Measurements from ENCODE around the gene SCN1B.
"Not testable (repeated sequence)": the region's sequence is repeated elsewhere in the genome, so short reads cannot be mapped to it uniquely, and the experiment has no call there.

The SCN1B gene

GRCh38 chr19:35021016-35021415 is 9.3 kb upstream of the SCN1B start:
- DNase-seq = no peak

DNA sequence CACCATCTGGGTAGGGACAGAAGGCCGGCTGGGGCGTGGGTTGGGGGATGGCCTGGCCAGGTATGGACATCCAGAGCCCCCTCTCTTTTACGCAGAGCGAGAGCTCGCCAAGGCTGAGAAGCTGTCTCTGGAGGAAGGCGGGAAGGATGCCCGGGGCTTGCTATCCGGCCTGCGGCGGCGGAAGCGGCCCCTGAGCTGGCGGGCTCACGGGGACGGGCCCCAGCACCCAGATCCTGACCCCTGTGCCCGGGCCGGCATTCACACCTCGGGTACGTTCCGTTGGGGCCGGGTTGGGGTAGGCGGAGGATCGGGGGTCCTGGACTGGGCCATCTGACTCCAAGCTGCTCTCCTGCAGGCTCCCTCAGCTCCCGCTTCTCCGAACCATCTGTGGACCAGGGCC is 8.7 kb upstream of the SCN1B start:
- DNase-seq = no peak

DNA sequence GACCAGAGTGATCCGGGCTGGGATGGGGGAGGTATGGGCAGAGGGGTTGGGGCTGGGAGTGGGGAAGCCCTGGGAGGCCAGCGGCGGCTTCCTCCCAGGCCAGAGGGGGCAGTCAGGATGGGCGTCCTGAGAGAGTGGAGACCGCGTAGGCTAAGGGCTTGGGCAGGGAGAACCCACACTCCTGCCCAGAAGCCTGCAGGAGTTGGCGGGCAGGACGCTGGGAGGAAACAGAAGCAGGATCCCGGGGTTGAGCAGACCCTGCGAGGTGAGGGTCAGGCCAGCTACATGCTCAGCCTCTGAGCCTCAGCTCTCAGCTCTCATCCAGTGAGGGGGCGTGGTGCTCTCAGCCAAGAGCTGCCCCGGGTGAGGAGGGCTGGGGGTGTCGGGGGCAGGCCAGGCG is 7.8 kb upstream of the SCN1B start:
- no peak for DNase-seq

DNA sequence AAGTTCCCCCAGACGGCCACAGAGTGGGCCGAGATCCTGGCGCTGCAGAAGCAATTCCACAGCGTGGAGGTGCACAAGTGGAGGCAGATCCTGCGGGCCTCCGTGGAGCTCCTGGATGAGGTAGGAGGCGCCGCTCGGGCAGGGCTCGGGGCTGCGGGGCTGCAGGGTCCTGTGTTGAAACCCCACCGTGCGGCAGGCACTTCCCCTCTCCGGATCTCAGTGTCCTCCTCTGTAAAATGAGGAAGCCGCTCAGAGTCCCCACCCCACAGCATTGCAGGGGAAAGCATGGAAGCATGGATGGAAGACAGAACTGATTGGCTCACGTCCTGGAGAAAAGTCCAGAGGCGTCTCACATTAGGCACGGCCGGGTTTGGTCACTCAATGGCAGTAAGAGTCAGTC is 6.8 kb upstream of the SCN1B start:
- DNase-seq = no peak

DNA sequence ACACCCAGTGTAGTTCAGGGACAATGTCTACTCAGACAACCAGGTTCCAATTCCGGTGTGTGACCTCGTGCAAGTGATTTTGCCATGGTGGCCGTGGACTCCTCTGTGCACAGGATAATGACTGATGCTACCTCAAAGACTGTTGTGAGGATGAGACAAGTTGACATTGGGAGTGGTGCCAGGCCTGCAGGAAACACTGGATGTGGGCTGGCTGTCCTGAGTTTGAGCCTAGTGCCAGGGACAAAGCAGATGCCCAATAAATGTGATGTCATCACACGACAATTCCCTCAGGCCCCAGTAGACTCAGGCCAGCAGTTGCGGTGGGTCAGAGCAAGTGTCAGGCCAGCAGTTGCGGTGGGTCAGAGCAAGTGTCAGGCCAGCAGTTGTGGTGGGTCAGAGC is 6.2 kb upstream of the SCN1B start:
- no peak for DNase-seq

GRCh38 chr19:35025969-35026368 is 4.3 kb upstream of the SCN1B start:
- no peak for DNase-seq

DNA sequence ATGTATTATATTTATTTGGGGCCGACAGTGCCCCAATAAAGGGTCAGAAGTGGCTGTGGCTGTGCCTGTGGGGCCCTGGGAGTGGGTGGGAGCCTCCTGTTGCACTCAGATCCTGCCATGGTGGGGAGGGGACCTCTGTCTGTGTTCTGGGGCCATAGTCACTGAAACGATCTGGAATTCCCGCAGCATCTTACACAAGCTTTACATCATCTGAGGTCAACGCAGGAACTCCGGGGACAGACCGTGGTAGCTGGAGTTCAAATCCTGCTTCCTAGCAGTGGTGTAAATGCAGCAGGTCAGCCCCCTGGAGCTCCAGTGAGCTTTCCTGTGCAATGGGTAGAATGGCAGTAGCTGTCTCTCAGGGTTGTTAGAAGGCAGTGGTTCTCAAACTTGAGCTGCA is 3.9 kb upstream of the SCN1B start:
- no peak for DNase-seq

GRCh38 chr19:35027009-35027408 is 3.3 kb upstream of the SCN1B start:
- no peak for DNase-seq

DNA sequence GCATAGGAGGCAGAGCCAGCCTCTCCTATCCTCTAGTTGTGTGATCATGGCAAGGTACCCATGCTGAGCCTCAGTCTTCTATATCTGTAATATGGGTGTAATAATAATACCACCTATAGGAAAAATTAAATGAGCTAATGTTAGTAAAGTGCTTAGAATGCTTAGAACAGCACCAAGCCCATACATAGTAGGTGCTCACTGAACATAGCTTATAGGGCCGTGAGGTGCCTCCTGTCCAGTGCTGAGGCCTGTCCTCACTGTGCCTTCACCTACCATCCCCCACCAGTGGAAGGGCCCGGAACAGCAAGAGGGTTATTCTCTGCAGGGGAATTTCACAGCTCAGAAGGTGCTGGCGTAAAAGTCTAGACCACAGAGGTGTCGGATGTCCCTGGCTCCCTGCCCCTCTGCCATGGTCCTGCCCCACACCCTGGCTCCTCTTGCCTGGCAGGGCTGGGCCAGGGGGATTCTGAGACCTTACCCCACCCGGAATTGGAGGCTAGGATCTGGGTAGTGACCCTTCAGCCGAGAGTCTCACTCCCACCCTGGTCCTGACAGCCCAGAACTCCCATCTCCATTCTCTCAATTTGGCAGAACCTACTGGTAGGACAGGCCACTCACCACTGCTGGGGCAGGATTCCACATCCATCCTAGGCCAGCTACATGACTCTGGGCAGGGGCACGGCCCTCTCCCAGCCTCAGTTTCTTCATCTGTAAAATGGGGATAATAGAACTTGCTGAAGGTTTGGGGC is 2.2 kb upstream of the SCN1B start:
- DNase-seq = no peak

DNA sequence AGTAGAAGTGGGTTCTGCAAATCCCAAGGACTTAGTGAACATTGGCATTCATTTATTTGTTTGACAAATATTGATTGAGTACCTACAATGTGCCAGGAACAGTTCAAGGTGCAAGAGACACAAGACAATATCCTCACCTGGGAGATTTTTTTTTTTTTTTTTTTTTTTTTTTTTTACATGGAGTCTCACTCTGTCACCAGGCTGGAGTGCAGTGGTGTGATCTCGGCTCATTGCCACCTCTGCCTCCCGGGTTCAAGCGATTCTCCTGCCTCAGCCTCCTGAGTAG is 1.7 kb upstream of the SCN1B start:
- DNase-seq = not testable (repeated sequence)

DNA sequence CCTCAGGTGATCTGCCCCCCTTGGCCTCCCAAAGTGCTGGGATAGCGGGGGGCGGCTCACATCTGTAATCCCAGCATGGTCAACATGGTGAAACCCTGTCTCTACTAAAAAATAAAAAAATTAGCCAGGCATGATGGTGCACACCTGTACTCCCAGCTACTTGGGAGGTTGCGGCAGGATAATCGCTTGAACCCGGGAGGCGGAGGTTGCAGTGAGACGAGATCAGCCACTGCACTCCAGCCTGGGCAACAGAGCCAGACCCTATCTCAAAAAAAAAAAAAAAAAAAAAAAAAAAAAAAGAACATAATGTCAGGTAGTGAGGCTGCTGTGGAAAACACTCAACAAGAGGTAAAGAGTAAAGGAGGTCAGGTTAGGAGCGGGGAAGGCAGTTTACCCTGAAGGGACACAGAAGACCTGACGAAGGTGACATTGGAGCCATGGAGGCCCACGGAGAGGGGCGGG is 964 bp upstream of the SCN1B start:
- DNase-seq = not testable (repeated sequence)

DNA sequence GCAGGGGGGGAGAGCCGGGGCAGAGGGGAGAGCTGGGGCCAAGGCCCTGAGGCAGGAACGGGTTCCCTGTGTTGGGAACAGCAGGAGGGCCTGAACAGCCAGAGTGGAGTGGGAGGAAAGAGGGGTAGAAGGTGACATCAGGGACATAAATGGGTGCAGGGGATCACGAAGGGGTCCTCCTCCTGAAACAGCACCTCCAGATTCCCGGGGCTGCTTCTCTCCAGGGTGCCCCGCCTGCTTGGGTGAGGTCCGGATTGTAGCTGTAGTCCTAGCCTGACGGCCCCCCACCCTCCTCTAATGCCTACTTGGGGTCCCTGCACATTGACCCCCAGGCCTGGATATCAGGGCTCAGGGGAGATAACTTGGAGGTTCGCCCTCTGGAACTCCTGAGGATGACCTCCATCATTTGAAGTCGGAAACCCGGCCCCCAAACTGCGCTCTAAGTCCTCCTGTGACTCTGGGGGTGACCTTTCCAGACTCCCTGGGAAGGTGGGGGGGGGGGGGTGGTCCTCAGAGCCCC is 473 bp upstream of the SCN1B start:
- DNase-seq = no peak

GRCh38 chr19:35031072-35031881 is 1.0 kb downstream of the SCN1B start:
- DNase-seq = no peak

DNA sequence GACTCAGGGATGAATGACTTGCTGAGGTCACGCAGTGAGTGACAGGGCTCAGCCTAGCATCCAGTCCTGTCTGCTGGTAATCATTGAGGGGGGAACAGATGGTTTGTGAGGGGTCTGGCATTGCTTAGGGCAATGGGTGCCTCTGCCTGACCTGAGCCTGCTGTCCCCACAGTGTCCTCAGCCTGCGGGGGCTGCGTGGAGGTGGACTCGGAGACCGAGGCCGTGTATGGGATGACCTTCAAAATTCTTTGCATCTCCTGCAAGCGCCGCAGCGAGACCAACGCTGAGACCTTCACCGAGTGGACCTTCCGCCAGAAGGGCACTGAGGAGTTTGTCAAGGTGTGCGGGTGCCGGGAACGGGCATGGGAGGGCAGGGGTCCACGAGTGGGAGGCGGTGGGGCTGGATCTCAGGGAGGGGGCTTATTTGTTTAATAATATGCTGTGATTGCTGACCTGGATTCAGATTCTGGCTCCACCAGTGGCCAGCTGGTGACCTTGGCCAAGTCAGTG is 2.1 kb downstream of the SCN1B start:
- no peak for DNase-seq

DNA sequence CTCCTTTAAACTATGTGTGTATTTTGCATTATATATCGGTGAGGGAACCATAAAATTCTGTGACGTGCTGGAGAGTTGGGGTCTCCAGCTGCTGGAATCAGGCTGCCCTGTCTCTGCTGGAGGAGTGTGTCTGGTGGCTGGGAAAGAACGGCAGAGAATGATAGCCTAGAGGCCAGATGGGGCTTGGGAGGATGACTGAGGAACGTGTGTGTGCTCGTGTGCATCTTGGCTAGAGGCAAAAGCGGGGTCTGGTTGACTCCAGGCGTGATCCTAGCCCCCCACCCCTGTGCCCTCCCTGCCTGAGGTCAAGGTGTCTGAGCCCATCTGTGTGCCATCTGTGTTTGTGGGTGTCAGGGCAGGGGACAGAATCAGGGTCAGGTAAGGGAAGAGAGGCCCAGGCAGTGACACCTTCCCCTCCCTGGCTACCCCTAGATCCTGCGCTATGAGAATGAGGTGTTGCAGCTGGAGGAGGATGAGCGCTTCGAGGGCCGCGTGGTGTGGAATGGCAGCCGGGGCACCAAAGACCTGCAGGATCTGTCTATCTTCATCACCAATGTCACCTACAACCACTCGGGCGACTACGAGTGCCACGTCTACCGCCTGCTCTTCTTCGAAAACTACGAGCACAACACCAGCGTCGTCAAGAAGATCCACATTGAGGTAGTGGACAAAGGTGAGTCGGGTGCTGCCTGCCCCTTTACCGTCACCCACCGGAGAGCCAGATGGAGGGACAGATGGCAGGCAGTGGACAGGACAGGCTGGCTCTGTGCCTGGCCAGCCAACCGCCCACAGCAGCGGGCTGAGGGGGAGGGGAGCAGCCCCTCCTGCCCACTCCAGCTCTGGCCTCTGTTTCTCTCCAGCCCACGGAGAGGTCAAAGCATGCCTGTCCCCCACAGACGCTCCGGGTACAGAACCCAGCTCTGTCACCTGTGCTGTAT is 3.1 kb downstream of the SCN1B start:
- DNase-seq = no peak

DNA sequence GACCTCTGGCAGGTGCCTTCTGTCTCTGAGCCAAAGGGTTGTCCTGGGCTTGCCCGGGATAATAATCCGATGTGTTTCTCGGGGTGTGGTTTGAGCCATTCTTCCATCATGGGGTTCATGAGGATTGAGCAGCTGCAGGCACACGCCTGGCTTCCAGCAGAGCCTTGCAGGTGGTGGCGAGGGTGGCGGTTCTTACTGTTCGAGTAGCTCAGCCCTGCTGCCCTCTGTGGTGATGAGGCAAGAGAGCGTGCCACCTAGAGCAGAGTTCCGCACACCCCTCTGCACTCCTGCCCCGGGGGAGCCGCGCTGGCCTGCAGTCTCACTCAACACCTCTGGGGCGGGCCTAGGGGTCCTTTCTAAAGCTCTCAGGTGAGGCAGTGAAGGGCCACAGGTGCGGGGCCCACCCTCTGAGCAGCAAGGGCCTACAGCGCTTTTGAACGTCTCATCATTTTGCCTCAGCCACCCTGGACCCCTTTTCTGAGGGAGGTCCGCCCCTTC is 3.8 kb downstream of the SCN1B start:
- no peak for DNase-seq

- no peak for DNase-seq
Observed at GRCh38 chr19:35034588-35035382, 4.5 kb downstream of the SCN1B start.

DNA sequence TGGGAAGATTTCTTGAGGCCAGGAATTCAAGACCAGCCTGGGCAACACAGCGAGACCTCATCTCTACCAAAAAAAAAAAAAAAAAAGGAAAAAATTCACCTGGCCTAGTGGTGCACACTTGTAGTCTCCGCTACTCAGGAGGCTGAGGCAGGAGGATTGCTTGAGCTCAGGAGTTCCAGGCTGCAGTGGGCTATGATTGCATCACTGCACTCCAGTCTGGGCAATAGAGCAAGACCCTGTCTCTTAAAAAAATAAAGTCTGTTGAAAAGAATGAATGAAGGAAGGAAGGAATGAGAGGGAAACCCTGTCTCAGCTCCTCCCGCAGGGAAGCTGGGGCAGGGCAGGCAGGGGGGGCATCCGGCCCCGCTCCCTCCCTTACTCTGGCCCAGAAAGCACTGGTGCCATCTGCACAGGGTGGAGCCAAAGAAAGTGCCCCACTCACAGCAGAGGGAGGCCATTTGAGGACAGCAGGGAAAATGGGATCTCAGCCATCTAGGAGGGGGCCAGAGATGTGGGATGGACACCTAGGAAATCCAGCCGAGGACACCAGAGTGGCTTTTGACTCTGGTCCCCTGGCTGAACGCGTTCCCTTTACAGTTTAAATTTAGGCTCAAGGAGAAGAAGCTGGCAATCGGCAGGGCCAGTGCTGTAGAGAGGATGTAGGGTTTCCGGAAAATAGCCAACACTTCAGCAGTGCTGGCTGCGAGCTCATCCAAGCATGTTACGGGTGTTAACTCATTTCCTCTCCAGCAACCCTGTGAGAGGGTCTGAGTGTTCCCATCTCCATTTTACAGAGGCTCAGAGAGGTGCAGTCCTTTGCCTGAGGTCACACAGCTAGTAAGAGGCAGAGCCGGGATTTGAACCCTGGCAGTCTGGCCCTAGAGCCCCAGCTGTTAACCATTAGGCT is 7.7 kb downstream of the SCN1B start:
- DNase-seq = no peak

GRCh38 chr19:35038623-35039512 is 8.6 kb downstream of the SCN1B start:
- DNase-seq = no peak

Data from activated gamma-delta T cell treated with Interleukin-2 at 50 U/mL for 16 hours (primary cell).